Right renal pelvis (tissue), 4 donors: ENCODE measurements around the gene RALGPS2. TPM values are rescaled to one million over a fixed set of nuclear protein-coding genes. Genes with fewer than 3 reads are reported as not detected.

Experiments used
- DNase-seq, 4 donors: peaks; one replicate each; pipeline ENCODE4 v3.0.0-alpha.2; 2013; ENCODE audit warnings: low read depth in 4 of 4, low spot score in 3 of 4, missing footprints in 1 of 4
- polyA plus RNA-seq, 4 donors: library from polyadenylated mRNA; unstranded; fragments of 120-200 nt; gene quantifications; one replicate each; pipeline ENCODE4 v1.2.1, GENCODE V29; 2013; ENCODE audit not compliant: insufficient read length in 4 of 4

Gene RALGPS2
- polyA plus RNA-seq, 4 donors, result 31.2 to 36.0 (median 32.4) TPM

- DNase-seq, result no peak
Measured at GRCh38 chr1:178768423-178768822, 43.4 kb downstream of the RALGPS2 start.

- no peak for DNase-seq
Measured at GRCh38 chr1:178772952-178773351, 47.9 kb downstream of the RALGPS2 start.

GRCh38 chr1:178774263-178774662, 49.2 kb downstream of the RALGPS2 start:
- DNase-seq, result no peak

DNA sequence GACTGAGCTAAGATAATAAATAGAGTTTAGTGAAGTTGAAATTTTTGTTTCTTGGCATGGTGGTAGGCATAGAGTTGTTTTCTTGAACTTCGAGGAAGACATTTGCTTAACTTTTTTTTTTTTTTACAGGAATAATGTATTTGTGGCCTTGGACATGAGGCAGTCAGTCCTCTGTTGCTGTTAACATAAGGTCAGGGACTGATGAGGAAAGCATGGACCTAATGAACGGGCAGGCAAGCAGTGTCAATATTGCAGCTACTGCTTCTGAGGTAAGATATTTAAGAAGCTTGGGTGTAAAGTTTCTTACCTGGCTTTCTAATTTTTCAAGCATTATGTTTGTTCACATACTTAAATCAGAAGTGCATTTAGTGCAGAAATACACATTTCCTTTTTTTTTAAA, 51.5 kb downstream of the RALGPS2 start:
- DNase-seq, result no peak

DNA sequence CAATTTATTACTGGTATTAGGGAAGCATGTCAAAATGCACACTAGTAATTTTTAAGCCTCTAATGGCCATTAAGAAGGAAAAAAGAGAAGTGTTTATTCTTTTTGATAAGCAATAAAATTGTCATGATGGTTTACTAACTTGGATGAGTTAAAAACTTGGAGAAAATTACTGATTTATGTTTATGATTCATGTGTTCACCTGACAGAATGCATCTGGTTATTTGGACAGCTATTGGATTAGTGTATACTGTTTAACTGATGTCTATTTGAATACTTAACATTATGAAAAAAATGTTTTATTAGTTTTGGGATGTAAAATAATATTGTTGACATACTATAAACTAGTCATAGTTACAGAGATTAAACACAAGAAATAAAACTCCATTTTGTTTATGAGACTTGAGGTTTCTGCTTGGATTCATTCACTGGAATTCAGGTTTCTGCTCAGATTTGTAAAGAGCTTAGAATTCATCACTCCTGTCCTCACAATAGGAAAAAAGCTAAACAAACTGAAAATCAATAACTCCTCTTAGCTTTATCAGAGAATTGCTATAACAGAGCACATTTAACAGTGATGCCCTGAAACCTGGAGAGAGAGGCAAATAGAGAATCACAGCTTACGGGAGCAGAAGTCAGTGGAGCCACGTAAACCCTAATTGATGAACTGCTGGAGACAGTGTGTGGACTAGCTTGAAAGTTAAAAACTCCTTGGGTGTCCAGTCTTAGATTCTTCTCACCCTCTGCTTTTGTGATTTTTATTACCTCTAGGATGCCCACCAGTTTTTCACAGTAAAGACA, 56.7 kb downstream of the RALGPS2 start:
- DNase-seq, result peak in 3 of 4 donors; percentile 30 to 61 (median 42)

GRCh38 chr1:178784131-178784536, 59.1 kb downstream of the RALGPS2 start:
- DNase-seq, result no peak

GRCh38 chr1:178792394-178792793, 67.3 kb downstream of the RALGPS2 start:
- DNase-seq, result no peak

GRCh38 chr1:178796013-178796412, 71.0 kb downstream of the RALGPS2 start:
- DNase-seq, result no peak

DNA sequence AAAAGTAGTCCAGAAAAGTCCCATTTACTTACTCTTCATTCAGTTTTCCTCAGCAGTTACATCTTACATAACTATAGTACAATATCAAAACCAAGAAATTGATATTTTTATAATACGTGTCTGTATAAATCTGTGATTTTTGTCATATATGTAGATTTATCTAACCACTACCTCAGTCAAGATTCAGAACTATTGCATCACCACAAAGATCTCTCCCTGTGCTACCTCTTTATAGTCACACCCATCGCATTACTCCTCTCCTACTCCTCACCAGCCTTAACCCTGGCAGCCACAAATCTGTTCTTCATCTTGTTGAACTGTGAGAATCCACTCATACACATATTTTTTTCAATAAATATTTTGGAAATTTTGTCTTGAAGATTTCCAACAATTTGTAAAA, 72.5 kb downstream of the RALGPS2 start:
- DNase-seq, result no peak

DNA sequence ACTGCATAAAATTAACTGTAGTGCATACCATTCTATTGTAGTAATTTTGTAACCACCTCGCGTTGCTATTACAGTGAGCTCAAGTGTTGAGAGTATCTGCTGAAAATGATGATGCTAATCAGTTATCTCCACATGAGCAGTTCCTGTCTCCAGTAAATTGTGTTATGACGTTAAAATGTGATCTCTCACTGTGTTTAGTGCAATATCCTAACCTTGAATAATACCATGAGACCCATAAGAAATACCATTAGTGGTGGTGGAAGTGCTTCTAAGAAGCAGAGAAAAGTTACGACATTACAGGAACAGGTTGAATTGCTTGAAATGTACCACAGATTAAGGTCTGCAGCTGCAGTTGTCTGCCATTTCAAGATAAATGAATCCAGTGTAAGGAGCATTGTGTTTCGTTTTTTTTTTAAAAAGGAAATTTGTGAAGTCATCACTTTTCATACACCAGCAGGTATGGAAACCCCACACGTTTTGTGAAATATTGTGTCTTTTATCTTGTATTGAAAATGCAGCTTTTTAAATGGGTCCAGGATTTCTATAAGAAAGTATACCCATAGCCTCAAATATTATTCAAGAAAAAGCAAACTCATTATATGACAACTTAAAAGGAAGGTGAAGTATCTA, 73.3 kb downstream of the RALGPS2 start:
- DNase-seq, result no peak

DNA sequence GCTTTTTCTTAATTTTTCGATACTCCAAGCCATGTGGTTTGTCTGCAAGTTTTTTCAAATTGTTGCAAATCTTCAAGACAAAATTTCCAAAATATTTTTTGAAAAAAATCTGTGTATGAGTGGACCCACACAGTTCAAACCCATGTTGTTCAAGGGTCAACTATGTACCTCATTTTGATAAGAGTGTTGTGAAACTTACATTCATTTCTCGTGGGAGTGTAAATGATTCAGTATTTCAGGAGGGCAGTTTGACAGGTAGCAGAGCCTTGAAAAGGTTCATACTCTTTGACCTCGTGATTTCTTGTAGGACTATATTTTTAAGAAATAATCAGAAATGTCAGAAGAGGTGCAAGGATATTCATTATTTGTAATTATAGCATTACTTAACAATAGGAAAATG, 77.8 kb downstream of the RALGPS2 start:
- DNase-seq, result no peak

- DNase-seq, result no peak
Measured at GRCh38 chr1:178806665-178807300, 81.7 kb downstream of the RALGPS2 start.

DNA sequence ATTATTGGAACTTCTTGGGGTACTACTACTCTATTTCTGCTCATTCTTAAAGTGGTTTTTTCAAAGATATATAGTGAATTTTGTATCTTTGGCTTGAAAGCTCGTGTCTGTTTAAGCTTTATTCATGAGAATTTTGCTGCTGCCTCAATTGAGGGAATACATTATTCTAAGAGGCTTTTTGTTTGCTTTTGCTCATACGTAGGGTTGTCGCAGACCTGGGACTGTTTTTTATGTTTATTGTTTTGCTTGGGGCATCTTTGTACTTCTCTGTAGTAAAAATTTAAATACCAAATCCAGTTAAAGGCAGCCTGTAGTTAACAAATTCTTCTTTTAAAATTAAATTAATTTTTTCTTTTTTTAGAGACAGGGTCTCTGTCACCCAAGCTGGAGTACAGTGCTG, 83.5 kb downstream of the RALGPS2 start:
- DNase-seq, result no peak

DNA sequence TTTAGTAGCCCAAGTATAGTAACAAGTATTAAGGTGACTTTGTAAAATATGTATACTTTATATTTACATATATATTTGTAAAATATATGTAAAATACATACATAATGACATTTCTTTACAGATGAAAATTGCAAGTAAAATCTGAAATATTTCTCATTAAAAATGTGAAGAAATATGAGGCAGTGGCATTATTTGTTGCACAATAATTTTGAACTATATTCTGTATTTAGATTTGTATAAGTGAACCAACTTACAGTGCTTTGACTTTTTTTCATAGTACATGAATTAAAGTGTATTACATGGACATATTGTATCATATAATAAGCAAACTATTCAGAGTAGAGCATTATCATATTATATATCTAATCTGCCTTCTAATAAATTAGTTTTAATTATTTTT, 85.5 kb downstream of the RALGPS2 start:
- no peak for DNase-seq

DNA sequence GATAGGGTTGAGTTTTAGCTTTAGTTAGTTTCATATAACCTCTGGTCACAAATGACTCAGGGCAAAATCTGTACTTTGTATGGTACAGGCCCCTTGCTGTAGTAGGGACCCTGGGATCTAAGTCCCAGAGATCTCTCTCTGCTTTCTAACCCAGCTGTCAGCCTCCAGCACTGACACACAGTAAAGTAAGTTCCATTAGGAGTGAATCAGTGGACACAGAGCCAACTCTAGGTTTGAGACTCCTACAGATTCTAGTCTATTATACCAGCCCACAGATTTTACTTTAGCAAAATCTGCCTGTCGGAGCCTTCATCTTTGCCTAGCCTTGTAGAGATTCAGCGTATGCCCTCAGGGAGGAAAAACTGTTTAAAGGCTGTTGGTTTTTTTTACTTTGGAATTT, 93.4 kb downstream of the RALGPS2 start:
- DNase-seq, result no peak

DNA sequence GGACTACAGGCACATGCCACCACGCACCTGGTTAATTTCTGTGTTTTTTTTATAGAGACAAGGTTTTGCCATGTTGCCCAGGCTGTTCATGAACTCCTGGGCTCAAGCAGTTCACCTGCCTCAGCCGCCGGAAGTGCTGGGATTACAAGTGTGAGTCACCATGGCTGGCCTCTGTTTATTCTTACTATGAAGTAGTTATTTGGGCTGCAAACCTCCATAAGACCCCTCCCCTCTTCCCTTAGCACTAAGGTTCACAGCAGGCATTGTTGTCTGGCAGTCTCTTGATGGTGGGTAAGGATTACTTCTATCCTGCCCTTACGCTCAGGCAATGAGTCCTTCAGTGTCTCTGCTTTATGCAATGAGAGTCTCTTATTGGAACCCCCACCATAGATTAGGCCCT, 94.1 kb downstream of the RALGPS2 start:
- no peak for DNase-seq

GRCh38 chr1:178821134-178821866, 96.3 kb downstream of the RALGPS2 start:
- no peak for DNase-seq

DNA sequence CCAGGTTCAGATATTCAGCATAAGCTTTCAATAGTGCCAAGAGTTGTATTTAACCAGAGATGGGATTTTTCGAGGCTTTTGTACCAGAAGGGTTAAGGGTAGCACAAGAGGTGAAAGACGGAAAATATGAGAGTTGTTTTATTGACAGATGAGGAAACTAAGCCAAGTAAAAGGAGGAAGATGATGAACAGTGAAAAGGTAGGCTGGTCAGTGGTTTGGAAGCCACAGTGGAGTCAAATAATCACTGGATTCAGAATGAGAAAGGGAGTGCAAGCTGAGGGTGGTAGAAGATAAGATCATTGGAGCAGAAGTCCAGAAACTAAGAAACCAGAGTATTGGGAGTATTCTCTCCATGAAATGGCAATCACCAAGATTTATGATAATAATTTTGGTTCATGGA, 100.1 kb downstream of the RALGPS2 start:
- DNase-seq, result no peak

DNA sequence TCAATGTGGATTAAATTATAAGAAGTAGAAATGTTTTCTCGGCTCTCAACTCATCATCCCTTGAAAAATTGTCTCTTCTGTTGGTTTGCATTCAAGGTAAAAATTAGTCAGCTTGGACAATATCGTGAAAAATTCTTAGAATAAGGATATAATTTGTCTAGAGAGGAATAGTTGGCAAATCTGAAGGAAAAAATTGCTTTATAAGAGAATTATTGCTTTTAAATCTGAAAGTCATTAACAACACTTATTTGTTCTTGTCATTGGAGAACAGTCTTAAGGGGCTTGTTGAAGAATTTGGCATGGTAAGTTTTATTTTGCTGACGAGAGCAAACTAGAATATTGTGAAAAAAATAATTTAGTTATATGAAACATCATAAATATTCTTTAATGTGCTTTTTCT, 119.4 kb downstream of the RALGPS2 start:
- no peak for DNase-seq

DNA sequence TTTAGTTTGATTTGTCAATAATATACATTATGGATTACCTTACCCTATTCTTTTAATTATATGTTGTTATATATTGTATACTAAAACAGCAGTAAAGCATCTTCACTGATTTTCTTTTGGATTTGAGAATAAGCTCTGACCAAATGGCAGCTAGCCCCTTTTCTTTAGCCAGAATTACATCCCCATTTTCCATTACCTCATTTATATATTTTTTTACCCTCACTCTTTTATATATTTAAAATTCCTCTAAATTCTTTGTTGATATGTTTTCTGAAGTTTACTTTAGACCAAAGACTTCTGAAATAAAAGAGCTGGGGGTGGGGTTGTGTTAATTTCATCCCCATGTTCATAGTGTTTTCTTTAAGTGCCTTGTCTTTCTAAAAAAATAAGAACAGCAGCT, 121.3 kb downstream of the RALGPS2 start:
- no peak for DNase-seq

DNA sequence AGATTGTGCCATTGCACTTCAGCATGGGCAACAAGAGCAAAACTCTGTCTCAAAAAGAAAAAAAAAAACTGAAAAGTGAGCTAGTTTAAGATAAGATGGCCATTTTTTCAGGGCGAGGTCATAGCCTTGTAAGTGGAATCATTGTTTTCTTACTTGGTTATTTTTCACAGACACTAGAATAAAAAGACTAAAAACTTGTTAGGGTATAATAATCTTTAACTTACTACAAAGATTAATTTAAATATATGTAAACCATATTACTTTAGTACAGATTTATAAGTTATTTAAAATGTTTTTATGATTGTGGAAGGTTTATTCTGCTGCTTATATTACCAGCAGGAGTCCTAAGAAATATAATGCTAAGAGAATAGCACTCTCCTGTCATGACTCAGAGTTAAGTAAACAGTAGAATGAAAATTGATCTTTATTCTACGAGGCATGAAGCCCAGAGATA, 122.4 kb downstream of the RALGPS2 start:
- no peak for DNase-seq
